SK-N-MC (cell line): Measurements from ENCODE around the gene SH2D1B.

Source experiments
- EZH2 ChIP-seq: fragments of 200-600 bp; sonication (generic); IDR thresholded peaks from one replicate; pipeline ENCODE4 v1.6.1; 2017; ENCODE audit warnings: antibody characterized with exemption
- POLR2AphosphoS5 ChIP-seq: IDR thresholded peaks from 2 replicates; pipeline ENCODE4 v1.6.1; 2012; ENCODE audit warnings: mild to moderate bottlenecking, low read depth, low read length, borderline replicate concordance

GRCh38 chr1:162380061-162380846 lies 31.7 kb downstream of the SH2D1B start:
- TF ChIP-seq EZH2 (no peak), POLR2AphosphoS5 (no peak)
